C4-2B (cell line): ENCODE measurements around the gene ZNF711.

Experiments used
- ZFX ChIP-seq: fragments of 450-650 bp; IDR thresholded peaks from 2 replicates; pipeline ENCODE4 v1.6.1; 2017
- TF ChIP-seq, protein P1 (sequence below): fragments of 450-650 bp; conservative IDR thresholded peaks from 2 replicates; pipeline ENCODE4 v1.5.1; 2017; ENCODE audit warnings: mild to moderate bottlenecking

DNA sequence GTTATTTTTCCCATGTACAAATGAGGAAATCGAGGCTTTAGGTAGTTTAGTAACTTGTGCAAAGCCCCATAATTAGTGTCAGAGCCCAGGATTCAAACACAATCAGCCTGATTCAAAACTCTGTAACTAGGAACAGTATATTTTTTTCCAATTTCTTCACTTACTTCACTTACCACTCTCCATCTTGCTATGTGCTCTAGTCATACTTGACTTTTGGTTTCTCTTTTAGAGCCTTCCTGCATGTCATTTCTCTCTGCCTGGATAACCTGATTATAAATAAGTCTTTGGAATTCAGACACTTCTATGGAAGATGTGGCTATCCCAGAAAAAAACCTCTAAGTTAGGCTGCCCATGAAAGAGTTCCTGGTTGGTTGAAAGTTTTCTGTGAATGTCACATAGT is 22.4 kb upstream of the ZNF711 start:
- TF ChIP-seq, protein P1, sequence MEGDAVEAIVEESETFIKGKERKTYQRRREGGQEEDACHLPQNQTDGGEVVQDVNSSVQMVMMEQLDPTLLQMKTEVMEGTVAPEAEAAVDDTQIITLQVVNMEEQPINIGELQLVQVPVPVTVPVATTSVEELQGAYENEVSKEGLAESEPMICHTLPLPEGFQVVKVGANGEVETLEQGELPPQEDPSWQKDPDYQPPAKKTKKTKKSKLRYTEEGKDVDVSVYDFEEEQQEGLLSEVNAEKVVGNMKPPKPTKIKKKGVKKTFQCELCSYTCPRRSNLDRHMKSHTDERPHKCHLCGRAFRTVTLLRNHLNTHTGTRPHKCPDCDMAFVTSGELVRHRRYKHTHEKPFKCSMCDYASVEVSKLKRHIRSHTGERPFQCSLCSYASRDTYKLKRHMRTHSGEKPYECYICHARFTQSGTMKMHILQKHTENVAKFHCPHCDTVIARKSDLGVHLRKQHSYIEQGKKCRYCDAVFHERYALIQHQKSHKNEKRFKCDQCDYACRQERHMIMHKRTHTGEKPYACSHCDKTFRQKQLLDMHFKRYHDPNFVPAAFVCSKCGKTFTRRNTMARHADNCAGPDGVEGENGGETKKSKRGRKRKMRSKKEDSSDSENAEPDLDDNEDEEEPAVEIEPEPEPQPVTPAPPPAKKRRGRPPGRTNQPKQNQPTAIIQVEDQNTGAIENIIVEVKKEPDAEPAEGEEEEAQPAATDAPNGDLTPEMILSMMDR: no peak
- no peak for TF ChIP-seq ZFX
